ENCODE data around the gene DISP3. TPM values are rescaled to one million over a fixed set of nuclear protein-coding genes. Genes with fewer than 3 reads are reported as not detected.

Gene DISP3
- total RNA-seq, 4 donors from 2014 or later, result not detected

GRCh38 chr1:11550664-11551283, 71.8 kb downstream of the DISP3 start:
- Histone ChIP-seq H3K36me3 (no peaks in the 10 kb centered on the region), H3K27me3 (no peaks in the 10 kb centered on the region), H3K9me3 (no peaks in the 10 kb centered on the region), H3K27ac (no peak overlapping the region), H3K4me1 (no peaks in the 10 kb centered on the region), H3K4me3 (replicated peaks in 1 of 3) (no peak overlapping the region)
- WGBS, 2 donors, result 11 to 15% methylated on average over 12 of the region's 12 CpGs
- intact Hi-C loops (cut with DNase I), result no loop called here
- peak; percentile 55 to 79 for DNase-seq
- TF ChIP-seq CTCF (IDR thresholded peaks at IDR 0.05) (no peak), POLR2A (IDR thresholded peaks at IDR 0.05) (no peak)

- no peak overlapping the region for H3K27ac ChIP-seq
- no peaks in the 10 kb centered on the region for H3K36me3 ChIP-seq
- no peak for TF ChIP-seq POLR2A (IDR thresholded peaks at IDR 0.05)
- TF ChIP-seq CTCF (IDR thresholded peaks at IDR 0.05), result no peak
- intact Hi-C loops (cut with DNase I), result no loop called here
- WGBS, 2 donors, result 10 to 16% methylated on average over 8 of the region's 8 CpGs
- H3K4me1 ChIP-seq, result no peaks in the 10 kb centered on the region
- H3K9me3 ChIP-seq, result no peaks in the 10 kb centered on the region
- no peaks in the 10 kb centered on the region for H3K27me3 ChIP-seq
- DNase-seq, result no peak
- no peak overlapping the region for H3K4me3 ChIP-seq (replicated peaks in 1 of 3)
Measured at GRCh38 chr1:11558276-11558675, 79.3 kb downstream of the DISP3 start.

GRCh38 chr1:11558871-11559590, 80.1 kb downstream of the DISP3 start:
- Histone ChIP-seq H3K27ac (no peak overlapping the region), H3K4me3 (replicated peaks in 1 of 3) (no peak overlapping the region), H3K4me1 (no peaks in the 10 kb centered on the region), H3K9me3 (no peaks in the 10 kb centered on the region), H3K36me3 (no peaks in the 10 kb centered on the region), H3K27me3 (no peaks in the 10 kb centered on the region)
- intact Hi-C loops (cut with DNase I), result no loop called here
- no peak for TF ChIP-seq POLR2A (IDR thresholded peaks at IDR 0.05)
- no peak for TF ChIP-seq CTCF (IDR thresholded peaks at IDR 0.05)
- WGBS, 2 donors, result 57 to 71% methylated on average over 7 of the region's 7 CpGs
- DNase-seq, result no peak

GRCh38 chr1:11559591-11559970, 80.6 kb downstream of the DISP3 start:
- no peak for DNase-seq
- no peak overlapping the region for H3K27ac ChIP-seq
- no peak for TF ChIP-seq POLR2A (IDR thresholded peaks at IDR 0.05)
- no peak for TF ChIP-seq CTCF (IDR thresholded peaks at IDR 0.05)
- H3K9me3 ChIP-seq, result no peaks in the 10 kb centered on the region
- no peaks in the 10 kb centered on the region for H3K4me1 ChIP-seq
- 60 to 62% methylated on average over 6 of the region's 6 CpGs for WGBS, 2 donors
- H3K27me3 ChIP-seq, result no peaks in the 10 kb centered on the region
- intact Hi-C loops (cut with DNase I), result no loop called here
- H3K36me3 ChIP-seq, result no peaks in the 10 kb centered on the region
- H3K4me3 ChIP-seq (replicated peaks in 1 of 3), result no peak overlapping the region

- no peaks in the 10 kb centered on the region for H3K27me3 ChIP-seq
- no peaks in the 10 kb centered on the region for H3K9me3 ChIP-seq
- H3K4me1 ChIP-seq, result no peaks in the 10 kb centered on the region
- TF ChIP-seq POLR2A (IDR thresholded peaks at IDR 0.05), result no peak
- TF ChIP-seq CTCF (IDR thresholded peaks at IDR 0.05), result no peak
- no peak for DNase-seq
- no peak overlapping the region for H3K4me3 ChIP-seq (replicated peaks in 1 of 3)
- H3K36me3 ChIP-seq, result no peaks in the 10 kb centered on the region
- intact Hi-C loops (cut with DNase I), result no loop called here
- H3K27ac ChIP-seq, result no peak overlapping the region
- 36 to 41% methylated on average over 5 to 8 of the region's 8 CpGs for WGBS, 2 donors
Measured at GRCh38 chr1:11560061-11560460, 81.1 kb downstream of the DISP3 start.

Measured in thyroid gland (tissue), 4 donors.